SKM-1 (cell line): ENCODE data around the gene WNT7A.

ENCODE experiments used
- DNase-seq: peaks from one replicate; lab custom pipeline; 2025; ENCODE audit not compliant: unreplicated experiment; lab: John Stamatoyannopoulos, UW

The WNT7A gene

GRCh38 chr3:13831386-13831996, 48.4 kb downstream of the WNT7A start:
- DNase-seq = no peak

- no peak for DNase-seq
Observed at GRCh38 chr3:13829311-13829710, 50.6 kb downstream of the WNT7A start.

- no peak for DNase-seq
Observed at GRCh38 chr3:13828501-13829265, 51.2 kb downstream of the WNT7A start.

- no peak for DNase-seq
Observed at GRCh38 chr3:13827699-13828098, 52.2 kb downstream of the WNT7A start.

DNA sequence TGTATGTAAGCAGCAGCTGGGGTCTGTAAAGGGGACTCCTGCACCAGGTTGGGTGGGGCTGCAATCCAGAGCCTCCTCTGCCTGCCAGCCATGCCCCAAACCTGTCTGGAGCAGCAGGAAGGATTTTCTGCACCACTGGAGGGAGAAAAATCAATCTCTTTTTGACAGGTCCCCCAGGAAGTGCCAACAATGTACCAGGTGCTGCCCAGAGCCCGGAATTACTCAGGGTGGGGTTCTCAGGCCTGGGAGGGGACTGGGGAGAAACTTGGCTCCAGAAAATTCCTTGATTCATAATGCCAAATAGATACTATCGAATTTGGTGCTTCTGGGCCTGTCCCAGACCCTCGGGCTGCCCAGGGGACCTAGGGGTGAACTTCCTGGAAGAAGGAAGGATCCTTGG, 52.6 kb downstream of the WNT7A start:
- no peak for DNase-seq

GRCh38 chr3:13826672-13827071, 53.2 kb downstream of the WNT7A start:
- no peak for DNase-seq

DNA sequence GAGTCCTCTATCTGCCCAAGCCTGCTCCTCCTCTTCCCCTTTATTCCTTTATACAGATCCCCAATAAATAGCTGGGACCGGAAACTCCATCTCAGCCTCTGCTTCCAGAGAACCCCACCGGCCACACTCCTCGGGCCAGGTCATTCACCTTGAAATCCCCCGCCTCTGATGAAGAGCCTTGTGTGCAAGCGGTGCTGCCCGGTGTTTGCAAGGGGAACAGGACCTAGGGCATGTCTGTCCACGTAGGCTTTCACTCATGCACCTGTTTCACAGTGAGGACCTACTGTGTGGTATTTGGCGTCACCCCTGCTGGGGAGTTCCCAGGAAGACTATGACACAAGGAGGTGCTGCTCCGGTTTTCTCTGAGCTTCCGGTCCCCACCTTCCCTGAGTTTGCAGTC, 54.0 kb downstream of the WNT7A start:
- DNase-seq = no peak

DNA sequence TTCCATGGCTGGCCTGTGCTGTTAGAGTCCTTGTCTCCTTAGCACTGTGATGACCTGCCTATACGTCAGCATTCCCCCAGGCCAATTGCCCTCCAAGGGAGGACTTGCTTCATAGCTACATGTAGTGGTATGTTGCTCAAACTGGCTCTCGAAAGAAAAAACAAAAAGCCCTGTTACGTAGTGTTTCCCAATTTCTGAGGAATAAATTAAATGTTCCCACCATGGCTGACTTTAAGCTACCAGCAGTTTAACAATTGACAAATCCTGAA, 54.6 kb downstream of the WNT7A start:
- no peak for DNase-seq

DNA sequence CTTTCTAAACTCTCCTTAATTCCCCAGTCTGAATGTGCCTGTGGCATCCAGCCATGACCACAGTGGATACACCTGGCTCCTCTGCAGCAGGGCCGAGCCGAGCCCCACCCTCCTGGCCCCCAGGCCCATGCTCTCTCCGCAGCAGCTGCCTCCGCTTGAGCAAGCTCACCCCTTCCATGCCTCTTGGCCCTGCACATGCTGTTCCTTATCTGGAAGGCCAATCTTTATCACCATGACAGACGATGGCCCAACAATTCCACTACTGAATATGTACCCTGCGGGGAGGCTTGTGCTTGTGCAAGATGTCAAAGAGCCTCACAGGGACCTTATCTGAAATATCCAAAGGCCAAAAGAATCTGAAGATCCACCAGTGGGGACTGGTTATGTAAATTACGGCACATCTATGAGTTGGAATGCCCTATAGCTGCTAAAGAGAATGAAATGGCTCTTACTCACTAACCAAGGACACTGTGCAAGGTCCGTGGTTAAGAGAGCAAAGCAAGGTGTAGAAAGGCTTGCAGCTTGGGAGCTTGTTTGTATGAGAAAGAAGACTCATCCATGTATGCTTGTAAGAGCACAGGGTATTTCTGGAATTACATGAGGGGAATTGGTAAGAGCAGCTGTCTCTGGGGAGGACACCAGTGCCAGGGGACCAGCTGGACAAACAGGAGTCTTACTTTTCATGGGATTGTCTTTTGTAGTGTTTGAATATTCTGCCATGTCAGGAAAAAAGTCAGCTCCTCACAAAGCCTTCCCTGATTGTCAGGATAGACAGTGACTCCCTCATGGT, 55.2 kb downstream of the WNT7A start:
- DNase-seq = no peak

DNA sequence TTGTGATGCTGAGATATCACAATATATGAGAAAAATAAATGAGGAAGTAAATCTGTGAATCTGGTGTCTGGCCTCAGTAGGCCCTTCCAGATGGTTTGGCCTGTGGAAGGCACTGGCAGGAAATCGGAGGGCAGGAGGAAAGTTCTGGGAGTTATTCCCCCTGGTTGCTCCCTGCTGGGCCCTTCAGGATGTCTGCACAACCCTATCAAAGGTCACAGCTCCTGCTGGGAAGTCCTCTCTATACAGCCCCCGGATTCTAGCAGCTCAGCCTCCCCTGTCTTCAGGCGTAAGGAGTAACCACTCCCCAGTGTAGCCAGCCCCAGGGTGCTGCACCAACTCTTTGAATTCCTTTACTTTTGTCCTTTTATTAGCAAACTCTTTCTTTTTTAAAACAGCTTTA, 56.2 kb downstream of the WNT7A start:
- no peak for DNase-seq

DNA sequence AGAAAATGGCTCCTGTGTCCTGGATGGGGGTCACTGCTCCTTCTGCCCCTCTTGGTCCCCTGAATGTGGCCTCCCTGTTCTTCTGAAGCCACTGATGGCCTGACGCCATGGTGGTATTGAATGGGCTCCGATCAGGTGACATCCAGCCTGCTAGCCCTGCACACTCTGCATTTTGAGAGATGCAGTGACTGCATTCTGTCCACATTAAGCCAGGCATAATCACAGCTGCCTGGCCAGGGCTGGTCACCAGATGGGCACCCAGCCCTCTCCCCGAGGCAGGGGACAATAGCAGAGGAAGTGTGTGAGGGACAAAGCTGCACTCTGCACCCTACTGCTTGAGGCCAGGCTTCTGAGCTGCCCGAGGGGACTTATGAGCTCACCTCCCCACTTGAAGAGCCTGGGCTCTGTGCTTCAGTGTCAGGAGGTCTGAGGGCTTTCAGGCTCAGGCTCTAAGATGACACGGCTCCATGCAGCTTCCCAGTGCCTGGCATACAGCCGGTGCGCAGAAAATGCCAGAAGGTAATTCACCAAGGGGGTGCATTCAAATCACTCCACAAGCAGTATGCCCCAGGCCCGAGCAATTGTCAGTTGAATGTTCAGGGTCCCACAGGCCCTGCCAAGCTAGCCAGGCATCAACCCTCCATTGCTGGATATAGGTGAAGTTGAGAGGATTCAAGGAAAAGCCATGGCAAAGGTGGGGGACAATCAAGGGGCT, 56.8 kb downstream of the WNT7A start:
- DNase-seq = no peak

- no peak for DNase-seq
Observed at GRCh38 chr3:13822042-13822441, 57.8 kb downstream of the WNT7A start.

DNA sequence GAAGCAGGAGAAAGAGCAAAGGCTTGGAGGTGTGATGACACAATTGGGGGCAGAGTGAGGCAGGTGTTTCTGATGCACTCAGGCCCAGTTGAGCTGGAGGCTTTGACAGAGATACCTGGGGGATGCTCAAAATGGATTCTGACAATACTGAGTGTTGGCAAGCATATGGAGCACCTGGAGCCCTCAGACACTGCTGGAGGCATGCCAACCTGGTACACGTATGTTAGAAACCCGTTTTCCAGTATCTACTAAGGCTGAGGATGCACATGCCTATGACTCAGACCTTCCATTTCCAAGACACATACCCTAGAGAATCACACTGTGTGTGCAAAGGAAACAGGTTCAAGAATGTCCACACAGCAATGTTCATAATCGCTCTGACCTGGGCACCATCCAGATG, 58.7 kb downstream of the WNT7A start:
- DNase-seq = no peak

DNA sequence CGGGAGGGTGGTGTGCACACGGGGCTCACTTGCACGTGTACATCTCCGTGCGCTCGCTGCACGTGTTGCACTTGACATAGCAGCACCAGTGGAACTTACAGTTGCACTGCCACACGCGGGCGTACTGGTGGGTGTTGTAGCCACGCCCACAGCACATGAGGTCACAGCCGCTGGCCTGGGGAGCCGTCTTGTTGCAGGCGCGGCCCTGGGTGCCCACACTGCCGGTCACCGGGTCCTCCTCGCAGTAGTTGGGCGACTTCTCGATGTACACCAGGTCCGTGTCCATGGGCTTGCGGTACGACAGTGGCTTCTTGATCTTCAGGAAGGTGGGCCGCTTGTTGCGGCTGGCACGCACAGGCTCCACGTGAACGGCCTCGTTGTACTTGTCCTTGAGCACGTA, 61.0 kb downstream of the WNT7A start:
- no peak for DNase-seq

DNA sequence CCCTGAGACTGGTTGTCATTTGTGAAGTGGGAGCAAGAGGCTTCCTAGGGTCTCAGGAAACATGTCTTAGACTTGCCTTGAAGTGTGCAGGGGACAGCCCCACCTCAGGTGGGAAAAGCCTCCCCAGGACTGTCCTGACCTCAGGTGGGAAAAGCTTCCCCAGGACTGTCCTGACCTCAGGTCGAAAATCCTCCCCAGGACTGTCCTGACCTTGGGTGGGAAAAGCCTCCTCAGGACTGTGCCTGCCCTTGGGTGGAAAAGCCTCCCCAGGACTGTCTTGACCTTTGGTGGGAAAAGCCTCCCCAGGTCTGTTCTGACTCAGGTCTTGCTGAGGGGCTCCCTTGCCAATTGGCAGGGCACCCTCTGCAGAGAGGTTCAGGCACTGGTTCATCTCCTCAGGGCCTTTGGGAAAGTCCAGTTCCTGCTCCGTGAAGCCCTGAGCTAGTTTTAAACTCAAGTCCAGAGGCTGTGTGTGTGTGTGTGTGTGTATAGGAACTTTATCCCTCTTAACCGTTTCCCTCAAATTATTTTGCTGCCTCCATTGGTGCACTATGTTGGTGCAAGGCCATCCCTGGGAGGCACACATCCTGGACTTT, 64.7 kb downstream of the WNT7A start:
- DNase-seq = no peak

- DNase-seq = no peak
Observed at GRCh38 chr3:13812034-13812471, 67.8 kb downstream of the WNT7A start.

DNA sequence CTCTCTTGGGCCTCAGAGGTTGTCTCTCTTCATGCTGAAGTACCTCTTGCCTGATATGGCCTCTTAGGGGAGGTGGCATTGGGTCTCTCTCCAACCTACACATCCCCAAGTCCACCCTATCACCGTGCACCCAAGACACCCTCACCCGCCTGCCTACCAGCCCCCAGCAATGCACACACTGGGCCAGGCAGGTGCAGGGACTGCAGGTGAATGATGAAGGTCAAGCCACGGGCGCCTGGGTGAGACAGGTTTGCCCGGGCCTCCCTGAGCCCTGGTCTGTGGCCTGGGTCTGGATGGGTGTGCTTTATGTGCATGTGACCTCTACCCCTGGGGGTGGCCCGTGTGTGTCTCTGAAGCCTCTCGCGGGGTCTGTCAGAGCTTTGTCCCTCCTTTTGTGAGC, 68.3 kb downstream of the WNT7A start:
- no peak for DNase-seq

GRCh38 chr3:13808550-13808949, 71.3 kb downstream of the WNT7A start:
- DNase-seq = no peak

GRCh38 chr3:13801361-13802204, 78.3 kb downstream of the WNT7A start:
- DNase-seq = no peak

- no peak for DNase-seq
Observed at GRCh38 chr3:13800064-13800463, 79.8 kb downstream of the WNT7A start.
